SW 1271 (cell line): ENCODE measurements around the gene TRAF7.
"Not testable (repeated sequence)": the region's sequence is repeated elsewhere in the genome, so short reads cannot be mapped to it uniquely, and the experiment has no call there.

Source experiments
- DNase-seq, 2 experiments: peaks; one replicate each; lab custom pipeline; 2025; lab: John Stamatoyannopoulos, UW

TRAF7 gene

DNA sequence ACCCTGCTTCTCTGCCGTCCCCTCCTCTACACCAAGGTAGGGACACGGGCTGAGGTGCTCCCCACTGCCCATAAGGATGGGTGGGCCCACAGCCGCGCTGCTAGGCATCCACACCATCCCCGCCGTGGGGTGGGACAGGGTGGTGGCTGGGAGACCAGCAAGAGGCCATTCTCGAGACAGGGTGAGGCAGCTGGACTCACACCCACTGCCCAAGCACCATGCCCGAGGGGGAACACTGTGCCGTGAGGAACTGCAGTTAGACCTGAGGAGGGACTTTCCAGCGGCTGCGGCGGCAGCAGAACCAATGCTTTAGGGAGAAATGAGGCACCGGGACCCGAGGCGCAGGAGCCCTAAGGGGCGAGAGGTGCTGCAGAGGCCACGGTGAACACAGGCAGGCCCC is 33.2 kb upstream of the TRAF7 start:
- DNase-seq: no peak

DNA sequence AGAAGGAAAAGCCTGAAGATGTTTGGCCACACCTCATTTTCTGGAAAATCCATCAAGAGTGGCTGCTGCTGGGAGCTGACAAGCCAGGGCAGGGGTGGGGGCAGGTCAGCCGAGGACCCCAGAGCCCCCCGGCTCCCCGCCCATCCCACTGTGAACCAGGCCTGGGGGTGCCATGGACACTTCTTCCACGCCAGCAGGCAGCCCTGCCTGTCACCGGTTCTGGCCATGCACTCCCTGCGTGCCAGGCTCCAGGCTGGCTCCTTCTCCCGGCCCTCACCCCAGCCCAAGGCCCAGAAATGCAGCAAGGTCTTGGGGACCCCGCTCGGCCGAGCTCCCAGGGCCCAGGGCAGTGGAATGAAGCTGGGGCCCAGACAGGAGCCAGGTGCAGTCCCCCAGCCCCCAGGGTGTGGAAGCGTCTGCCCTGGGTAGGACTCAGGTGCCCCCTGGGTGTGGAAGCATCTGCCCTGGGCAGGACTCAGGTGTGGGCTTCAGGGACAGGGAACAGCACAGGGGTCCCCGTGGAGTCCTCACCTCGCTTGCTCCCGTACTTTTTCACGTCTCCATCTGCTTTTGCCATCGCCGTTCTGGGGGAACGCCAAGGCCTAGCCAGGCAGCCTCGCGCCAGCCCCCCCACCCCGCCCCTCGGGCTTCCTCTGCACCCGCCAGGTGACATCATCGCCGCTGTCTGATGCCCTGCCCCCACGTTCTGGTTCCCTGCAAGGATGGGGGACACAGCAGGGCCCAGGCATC is 32.5 kb upstream of the TRAF7 start:
- DNase-seq: not testable (repeated sequence)

DNA sequence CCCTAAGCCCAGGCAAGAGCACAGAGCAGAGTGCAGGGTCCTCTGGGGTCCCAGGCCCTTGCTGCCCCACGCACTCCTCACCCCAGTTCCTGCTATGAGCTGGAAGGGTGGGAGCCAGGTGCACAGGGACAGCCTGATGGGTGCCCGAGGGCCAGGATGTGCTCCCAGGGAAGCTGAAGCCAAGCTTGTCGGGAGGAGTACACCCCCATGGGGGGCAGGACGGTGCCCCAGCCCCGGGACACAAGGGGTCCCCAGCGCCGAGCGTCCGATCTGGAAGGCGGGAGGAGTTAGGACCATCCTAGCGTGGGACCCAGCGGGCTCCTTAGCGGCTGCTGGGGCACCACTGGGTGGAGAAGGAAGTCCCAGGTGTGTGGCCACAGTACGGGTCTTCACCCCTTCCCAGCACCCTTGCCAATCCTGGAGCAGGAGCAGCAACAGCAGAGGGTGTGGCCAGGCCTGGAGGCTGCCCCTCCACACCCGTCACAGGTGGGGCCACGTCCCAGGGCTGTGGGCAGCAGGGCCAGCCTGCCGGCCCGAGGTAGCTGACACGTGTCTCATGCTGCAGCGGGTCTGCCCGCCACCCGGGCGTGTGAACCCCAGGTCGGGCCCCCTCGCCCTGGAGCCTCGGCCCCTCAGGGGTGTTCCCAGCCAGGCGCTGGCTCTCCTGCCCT is 31.7 kb upstream of the TRAF7 start:
- not testable (repeated sequence) for DNase-seq

DNA sequence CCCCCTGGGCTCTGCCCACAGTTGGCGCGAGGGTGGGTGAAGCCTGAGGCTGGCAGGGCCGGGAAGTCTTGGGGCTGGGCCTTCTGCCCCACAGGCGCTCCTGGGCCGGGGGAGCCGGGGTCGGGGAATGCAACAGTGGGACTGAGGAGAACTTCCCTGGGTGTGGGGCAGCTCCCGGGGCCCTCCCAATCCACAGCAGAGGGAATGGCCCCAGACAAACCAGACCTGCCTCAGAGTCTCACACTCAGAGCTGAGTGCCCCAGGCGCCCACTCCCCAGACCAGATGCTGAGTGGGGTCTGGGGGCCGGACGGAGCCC is 31.2 kb upstream of the TRAF7 start:
- DNase-seq: not testable (repeated sequence)

DNA sequence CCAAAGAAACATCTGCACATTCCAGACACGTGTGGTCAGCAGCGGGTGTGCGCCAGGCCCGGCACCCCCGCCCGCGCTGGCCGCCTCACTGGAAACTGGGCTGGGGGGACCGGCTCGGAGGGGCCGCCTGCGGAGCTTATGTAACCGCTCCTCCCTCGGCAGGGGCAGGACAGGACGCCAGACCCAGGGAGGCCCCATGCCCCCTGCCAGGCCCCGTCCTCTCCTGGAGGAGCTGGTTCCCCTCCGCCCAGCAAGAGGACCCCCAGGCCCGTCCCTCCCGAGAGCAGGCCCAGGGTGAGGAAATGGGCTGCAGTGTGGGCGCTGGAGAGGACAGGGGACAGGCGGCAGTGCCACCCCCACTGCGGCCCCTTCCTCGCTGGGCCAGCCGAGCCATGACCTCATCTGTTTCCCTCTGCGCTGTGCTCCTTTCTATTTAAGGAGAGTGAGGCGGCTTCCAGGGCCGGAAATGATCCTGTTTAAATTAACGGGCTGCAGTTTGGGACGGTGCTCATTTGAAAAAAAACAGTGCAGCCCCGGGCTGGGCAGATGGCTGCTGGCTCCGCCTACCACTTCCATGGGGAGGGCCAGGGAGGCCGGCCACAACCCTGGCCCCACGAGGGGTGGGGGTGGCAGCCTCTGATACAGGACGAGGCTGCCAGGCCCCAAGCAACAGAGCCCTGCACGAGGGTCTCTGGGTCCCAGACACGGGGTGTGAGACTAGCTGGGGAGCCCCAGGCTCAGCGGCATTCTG is 30.7 kb upstream of the TRAF7 start:
- not testable (repeated sequence) for DNase-seq

DNA sequence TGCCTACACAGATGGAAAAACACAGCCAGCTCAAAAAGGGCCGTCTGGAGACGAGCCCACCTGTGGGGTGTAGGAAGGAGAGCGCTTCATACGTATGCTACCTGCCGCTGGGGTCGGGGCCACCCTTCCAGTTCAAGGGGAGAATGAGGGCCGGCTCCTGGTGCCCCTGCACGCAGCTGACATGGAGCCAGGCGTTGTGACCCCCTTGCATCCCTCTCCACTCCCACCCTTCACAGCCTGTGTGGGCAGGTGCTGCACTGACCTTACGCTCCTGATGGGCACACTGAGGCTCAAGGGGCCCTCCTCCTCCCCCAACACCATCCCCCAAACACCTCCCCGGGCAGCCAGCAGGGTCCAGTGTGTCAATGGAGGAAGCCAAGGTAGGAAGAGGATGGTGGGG is 30.0 kb upstream of the TRAF7 start:
- DNase-seq: not testable (repeated sequence)

DNA sequence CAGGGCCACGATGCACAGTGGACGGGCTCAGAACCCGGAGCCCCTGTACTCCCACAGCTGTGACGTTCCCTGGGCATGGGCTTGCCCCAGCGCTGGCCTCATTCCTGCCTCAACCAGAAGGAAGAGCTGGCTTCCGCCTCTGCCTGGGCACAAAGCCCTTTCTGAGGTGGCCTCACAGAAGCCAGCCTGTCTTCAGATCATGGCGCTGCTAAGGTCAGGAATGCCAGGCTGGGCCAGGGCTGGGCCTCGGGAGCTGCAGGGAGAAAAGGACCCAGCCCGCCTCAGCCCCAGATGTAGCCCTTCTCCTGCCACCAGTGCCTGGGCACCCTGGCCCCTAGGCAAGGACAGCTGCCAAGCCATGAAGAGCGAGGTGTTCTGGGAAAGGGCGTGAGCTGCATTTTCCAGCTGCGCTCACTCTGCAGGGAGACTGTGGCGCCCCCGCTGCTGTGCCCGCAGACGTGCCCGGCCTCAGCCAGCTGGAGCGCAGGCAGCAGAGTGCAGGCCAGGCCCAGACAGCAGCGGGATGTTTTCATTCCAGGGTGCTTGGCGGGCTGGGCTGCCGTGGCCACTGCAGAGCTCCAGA is 29.3 kb upstream of the TRAF7 start:
- not testable (repeated sequence) for DNase-seq

DNA sequence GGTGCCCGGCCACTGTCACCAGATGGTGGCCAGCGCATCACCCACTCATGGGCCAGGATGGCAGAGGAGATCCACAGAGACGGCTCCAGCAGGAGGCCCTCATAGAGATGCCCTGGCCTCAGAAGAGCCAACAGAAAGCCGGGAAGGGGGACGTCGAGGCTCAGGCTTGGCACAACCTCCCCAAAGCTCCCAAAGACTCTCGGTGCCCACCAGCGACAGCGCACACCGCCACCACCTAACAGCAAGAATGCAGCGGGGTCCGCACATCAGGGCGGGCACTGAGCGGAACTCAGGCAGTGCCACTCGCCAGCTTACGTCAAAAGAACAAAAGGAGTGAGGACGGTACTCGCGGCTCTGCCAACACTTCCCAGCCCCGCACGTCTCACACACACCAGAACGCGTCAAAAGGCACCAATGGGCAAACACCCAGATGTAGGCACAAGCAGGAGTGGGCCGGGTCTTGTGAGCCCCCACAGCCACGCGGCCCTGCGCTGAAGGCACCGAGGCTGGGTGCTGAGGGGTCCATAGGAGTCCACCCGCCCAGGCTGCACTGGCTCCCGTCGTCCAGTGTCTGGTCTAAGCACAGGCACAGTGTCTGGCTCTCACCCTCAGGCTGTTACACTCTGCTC is 28.5 kb upstream of the TRAF7 start:
- DNase-seq: not testable (repeated sequence)

DNA sequence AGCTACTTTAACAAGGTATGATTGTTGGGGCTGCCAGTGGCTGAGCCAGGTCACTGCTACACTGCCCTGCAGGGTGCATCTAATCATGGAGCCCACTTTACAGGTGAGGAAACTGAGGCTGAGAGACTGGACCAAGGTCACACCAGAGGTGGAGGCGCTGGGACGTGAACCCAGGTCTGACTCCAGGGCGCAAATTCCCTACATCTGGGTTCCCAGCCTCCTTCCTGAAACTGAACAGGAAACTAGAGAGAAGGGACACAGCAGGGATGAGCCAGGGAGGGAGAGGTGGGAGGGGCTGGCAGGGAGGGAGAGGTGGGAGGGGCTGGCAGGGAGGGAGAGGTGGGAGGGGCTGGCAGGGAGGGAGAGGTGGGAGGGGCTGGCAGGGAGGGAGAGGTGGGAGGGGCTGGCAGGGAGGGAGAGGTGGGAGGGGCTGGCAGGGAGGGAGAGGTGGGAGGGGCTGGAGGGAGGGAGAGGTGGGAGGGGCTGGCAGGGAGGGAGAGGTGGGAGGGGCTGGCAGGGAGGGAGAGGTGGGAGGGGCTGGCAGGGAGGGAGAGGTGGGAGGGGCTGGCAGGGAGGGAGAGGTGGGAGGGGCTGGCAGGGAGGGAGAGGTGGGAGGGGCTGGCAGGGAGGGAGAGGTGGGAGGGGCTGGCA is 27.8 kb upstream of the TRAF7 start:
- DNase-seq: peak in 1 of 2 experiments; percentile 17

DNA sequence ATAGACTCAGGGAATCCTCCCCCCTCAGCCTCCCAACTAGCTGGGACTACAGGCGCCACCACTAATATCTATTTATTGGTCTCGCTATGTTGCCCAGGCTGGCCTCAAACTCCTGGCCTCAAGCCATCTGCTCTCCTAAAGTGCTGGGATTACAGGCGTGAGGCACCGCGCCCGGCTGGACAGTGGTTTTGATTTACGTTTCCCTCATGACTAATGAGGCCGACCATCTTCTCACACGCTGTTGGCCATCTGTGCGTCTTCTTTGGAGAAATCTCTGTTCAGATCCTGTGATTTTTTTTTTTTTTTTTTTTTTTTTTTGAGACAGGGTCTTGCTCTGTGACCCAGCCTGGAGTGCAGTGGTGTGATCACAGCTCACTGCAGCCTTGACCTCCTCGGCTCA is 26.3 kb upstream of the TRAF7 start:
- DNase-seq: not testable (repeated sequence)

DNA sequence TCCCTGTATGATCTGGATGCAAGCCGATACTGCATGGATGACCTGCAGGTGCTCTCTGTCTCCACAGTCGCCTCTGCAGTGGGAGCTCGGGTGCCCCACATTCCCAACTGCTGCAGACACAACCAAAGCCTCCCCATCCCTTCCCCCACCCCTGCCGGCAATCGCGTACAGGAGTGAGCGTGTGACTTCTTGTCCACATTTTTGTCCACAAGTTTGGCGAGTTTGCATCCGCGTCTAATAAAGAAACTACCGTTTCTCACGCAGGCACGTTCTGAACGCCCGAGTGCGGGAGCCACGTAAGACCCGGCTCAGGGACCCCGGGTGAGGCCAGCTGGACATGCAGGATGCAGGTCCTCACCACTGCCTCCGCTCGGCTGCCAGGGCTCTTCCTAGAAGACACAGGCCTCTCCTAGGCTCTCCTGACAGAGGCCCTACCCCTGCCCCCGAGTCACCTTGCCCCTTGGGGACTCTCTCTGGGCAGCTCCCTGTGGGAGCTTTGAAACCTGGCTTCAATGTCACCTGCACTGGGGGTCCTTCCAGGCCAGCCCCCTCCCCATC is 25.6 kb upstream of the TRAF7 start:
- not testable (repeated sequence) for DNase-seq

DNA sequence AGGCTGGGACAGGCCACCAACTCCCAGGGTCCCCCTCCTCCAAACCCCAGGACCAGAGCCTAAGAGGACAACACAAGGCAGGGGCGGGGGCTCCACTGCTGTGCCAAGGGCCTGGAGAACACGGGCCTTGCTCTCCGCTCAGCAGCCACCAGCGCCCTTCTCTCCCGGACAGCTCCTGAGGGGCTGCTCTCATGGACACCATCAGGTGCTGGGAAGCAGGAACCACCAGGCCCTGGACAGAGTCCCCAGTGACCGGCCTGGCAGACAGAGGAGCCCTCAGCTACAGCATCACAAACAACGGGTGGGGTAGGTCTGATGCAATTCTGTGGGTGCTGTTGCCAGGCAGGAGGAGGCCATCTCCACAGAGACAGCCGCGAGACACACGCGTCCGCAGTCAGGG is 21.8 kb upstream of the TRAF7 start:
- DNase-seq: not testable (repeated sequence)

DNA sequence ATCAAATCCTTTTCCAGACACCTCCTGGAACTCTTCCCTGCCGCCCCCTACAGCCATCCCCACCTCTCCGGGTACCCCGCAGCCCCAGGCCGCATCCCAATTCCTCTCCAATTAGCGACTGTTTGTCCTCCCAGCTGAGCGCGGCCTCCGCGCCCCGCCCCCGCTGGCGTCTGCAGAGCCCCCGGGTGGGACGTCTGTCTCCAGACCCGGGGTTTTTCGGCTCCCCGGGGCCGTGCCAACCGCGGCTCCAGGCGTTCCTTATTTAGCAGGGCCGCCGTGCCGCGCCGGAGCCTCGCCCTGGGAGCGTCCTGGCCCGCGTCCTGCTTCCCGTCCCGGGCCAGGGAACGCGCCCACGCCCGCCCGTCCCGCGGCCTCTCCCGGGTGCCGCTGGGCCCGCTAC is 20.5 kb upstream of the TRAF7 start:
- DNase-seq: not testable (repeated sequence)

DNA sequence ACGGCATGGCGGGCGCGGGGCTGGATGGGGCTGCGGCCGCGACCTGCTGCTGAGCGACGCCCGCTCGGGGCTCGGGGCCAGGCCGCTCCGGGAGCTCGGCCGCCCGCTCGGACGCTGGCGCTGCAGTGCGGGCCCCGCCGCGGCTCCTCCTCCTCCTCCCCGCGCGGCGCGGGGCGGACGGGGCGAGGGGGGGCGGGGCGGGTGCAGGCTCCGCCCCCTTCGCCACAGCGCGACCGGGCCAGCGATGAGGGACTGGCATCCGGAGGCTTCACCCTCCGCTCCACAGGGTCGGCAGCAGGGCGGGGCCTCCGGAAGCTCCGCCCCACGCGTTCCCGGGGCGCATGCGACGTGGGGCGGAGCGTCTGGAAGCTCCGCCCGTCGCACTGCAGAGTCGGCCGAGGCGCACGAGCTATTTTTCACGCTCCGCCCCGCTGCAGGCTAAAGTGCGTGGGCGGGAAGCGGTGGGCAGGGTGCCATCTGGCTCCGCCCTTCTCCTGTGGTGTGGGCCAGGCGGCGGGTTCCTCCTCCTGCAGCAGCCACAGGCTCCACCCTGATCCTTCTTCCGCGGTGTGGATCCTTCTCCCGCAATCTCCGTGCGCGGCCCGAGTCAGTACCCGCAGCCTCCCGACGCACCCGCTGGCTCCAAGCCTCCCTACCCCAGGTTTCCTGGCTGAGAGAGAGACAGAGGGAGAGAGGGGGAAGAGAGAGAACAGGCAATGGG is 19.7 kb upstream of the TRAF7 start, which contains the start of gene PKD1:
TSS of gene PKD1 (minus strand) at position 129 of the 721 bp plus-strand sequence. CDS start 209 bp downstream, outside the sequence.
- peak; percentile 48 to 70 for DNase-seq

DNA sequence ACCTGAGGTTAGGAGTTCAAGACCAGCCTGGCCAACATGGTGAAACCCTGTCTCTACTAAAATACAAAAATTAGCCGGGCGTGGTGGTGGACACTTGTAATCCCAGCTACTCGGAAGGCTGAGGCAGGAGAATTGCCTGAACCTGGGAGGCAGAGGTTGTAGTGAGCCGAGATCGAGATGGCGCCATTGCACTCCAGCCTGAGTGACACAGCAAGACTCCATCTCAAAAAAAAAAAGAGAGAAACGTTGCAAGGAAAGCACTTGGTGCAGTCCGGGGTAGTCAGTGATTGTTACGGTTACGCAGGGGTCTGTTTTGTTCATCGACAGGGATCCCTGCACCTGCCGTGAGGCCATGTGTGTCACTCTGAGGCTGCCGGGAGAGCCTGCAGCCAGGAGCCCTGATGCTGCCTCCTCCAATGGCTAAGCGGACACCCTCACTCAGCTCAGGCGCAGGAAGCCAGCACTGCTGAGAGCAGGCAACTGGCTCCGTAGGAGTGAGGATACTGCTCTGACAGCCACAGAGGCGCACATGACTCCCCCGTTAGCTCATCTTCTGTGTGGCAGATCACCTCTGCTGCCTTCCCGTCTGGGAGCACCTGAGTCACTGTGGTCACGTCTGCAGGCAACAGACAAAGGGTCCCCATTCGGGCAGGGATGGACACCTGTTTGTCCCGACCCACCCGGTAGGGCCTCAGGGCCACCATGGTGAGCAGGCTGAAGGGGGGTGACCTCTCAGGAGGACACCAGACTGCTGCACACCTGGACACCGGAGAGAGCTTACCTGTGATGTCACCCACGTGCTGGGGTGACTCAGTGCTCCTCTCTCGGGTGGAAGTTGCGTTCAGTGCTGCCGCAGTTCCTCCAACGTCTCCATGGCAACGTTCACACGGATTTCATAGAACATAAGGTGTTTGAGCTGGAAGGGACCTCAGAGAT is 12.4 kb upstream of the TRAF7 start:
- DNase-seq: no peak

DNA sequence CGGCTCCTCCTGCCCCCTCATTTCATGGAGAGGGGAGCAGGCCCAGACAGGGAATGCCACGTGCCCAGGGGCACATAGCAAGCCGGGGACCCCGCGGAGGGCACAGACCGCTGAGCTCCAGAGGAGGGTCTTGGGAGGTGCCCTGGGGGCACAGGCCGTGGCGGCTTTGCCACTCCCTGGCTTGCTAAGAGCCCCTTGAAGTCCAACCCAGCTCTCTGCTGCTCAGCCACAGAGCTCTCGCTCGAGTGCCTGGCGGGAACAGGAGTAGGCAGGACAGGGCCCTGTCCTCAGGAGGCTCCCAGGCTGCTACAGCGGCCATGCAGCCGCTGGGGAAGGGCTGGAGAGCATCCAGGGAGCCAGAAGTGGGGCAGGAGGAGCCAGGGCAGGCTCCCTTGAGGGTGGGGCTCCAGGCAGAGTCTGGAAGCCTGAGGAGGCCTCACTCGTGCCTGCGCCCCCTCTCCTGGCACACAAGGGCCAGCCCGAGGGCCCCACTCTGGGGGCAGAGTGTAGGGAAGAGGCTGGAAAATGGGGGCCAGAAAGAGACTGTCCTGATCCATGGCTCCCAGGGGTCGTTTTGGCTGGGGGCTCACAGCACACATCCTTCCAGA is 11.6 kb upstream of the TRAF7 start:
- DNase-seq: no peak

DNA sequence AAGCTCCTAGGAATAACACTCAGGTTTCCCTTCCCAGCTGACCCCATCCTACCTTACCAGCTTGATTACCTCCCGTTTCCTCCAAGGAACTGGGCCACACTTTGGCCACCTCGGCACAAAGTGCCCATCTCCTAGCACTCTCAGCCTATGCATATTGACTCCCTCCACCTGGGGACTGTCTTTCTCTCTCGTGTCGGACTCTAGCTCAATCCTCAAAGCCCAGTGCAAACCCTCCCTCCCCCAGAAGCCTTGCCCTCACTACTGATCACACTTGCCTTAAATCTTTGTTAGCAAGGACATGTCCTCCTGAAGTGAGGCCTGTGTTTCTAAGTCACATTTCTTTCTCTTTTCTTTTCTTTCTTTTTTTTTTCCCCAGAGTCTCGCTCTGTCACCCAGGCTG is 9.7 kb upstream of the TRAF7 start:
- DNase-seq: no peak

DNA sequence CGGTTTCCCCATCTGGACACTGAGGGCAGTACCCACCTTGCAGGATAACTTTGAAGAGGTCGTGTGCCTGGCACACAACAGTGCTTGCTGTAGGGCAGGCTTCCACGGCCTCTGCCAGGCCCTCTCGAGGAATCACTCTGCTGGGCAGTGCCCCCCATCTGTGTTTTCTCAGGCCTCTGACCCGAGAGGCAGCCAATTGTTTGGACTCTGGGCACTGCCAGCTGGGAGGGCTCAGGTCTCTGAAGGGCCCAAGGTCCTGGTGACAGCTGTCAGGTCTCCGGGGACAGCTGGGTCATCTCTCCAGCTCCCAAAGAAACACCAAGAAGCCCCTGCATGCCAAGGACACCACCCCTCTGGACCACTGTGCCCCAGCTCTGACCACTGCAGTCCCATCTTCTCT is 8.2 kb upstream of the TRAF7 start:
- no peak for DNase-seq
